ENCODE measurements around the gene NFATC2.

Gene NFATC2

DNA sequence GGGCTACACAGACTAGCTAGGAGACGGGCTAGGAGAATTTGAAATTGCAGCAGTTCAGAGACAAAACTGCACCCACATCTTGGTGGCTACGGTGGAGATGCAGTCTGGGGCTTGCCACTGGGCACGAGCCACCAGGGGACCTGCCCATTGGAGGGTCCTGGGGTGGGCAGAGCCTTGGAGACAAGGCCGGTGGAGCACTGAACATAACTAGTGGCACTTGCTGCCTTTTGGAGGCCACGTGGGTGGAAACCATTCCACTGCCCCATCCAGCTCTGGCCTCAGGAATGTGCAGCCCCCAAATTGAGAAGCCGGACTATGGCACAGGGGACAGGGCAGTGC, 113.4 kb downstream of the NFATC2 start:
- no peak overlapping the region for H3K27ac ChIP-seq
- TF ChIP-seq, protein P1, sequence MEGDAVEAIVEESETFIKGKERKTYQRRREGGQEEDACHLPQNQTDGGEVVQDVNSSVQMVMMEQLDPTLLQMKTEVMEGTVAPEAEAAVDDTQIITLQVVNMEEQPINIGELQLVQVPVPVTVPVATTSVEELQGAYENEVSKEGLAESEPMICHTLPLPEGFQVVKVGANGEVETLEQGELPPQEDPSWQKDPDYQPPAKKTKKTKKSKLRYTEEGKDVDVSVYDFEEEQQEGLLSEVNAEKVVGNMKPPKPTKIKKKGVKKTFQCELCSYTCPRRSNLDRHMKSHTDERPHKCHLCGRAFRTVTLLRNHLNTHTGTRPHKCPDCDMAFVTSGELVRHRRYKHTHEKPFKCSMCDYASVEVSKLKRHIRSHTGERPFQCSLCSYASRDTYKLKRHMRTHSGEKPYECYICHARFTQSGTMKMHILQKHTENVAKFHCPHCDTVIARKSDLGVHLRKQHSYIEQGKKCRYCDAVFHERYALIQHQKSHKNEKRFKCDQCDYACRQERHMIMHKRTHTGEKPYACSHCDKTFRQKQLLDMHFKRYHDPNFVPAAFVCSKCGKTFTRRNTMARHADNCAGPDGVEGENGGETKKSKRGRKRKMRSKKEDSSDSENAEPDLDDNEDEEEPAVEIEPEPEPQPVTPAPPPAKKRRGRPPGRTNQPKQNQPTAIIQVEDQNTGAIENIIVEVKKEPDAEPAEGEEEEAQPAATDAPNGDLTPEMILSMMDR (conservative IDR thresholded peaks at IDR 0.05) = no peak

DNA sequence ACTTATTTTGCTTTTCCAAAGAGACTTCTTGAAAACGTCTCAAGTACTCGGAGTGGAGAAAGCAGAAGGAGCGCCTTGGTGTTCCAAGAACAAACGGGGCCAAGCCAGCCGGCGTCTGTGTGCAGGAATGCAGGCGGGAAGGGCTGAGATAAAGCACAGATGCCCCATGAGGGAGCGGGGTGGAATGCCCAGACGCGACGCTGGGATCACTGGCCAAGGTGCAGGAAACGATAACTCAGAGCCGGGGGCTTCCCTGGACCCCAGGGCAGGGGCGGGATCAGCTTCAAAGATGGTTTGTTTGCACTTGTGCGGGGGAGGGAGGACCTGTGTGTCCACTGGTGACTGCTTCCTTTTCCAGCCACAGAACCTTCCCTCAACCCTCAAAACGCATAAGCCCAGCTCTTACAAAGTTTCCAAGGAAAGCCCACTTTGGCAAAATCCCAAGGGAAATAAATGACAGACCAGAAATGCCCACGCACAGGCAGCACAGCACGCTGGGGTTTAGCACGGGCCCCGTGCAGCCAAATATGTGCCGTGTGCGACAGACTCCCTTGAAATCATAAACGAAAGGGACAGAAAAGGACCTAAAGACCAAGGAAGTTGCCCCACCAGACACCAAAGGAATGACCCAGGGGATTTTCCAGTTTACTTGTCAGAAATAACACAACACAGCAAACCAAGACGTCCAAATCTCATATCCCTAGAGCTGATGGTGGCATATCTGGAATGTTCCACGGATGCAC, 113.9 kb downstream of the NFATC2 start:
- TF ChIP-seq, protein P1 (conservative IDR thresholded peaks at IDR 0.05) = no peak
- H3K27ac ChIP-seq = no peak overlapping the region

DNA sequence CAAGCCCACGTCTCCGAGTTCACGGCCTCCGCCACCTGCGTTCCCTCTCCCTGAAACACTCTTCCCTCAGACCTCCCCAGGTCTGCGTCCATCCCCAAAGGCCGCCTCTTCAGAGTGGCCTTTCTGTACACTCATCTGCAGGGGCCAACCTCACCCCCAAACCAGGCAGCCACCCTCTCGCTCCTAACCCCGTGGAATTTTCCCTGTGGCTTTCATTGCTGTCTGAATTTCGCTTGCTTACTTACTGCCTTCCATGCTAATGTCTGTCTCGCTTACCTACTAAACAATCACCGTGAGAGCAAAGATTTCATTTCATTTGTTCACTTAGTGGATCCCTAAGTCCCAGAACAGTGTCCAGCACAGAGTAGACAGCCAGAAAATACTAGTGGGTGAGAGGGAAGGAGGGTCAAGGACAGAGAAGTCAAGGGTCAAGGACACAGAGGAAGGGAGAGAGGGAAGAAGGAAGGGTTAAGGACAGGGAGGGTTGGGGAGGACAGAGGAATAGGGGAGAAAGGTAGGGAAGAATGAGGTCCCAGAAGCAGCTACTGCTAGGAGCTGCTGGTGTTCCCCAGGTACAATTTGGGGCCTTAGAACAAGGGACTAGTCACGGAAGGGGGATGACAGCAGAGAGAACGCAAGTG, 114.7 kb downstream of the NFATC2 start:
- H3K27ac ChIP-seq = no peak overlapping the region

DNA sequence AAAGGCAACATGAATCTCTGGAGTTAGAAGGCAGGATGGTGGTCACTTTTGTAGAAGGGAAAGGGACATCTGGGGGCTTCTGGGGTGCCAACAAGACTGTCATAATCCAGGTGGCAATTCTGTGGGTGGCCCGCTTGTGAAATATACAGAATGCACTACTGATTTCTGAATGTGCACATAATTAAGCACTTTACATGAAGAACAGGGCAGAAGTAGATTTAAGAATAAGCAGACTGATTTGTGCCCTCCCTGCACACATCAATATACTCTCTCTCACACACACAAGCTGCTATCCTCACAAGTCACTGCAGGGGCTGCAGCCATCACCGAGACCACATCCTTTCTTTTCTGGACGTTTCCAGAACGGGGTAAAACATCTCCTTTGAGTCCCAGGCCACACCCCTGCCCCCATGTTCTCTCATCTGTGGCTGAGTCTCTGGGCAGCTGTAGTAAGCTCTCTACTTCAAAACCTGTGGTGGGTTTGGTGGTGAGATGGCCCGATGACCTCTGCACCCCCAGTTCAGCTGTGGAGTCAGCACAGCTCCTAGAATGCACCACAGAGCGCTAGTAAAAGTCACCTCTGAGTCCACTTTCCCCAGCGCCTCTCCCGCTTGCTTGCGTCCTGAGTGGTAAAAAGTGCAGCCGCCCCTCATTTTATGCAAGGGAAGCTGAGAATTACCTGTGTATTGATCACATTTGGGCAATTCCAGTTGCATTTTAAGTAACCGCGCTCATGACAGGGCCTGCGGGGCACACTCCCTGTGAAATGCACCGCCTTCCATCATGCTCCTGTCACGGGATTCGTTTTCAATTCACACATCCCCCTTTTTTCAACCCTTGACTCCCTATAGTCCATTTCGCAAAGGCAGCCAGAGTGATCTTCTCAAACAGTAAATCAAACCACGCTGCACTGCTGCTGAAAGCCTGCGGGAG, 115.5 kb downstream of the NFATC2 start:
- no peak overlapping the region for H3K27ac ChIP-seq
- TF ChIP-seq, protein P1 (conservative IDR thresholded peaks at IDR 0.05) = no peak

More for the DNA sequence above, 114.7 kb downstream of the NFATC2 start:
- TF ChIP-seq, protein P1 (conservative IDR thresholded peaks at IDR 0.05) = no peak

DNA sequence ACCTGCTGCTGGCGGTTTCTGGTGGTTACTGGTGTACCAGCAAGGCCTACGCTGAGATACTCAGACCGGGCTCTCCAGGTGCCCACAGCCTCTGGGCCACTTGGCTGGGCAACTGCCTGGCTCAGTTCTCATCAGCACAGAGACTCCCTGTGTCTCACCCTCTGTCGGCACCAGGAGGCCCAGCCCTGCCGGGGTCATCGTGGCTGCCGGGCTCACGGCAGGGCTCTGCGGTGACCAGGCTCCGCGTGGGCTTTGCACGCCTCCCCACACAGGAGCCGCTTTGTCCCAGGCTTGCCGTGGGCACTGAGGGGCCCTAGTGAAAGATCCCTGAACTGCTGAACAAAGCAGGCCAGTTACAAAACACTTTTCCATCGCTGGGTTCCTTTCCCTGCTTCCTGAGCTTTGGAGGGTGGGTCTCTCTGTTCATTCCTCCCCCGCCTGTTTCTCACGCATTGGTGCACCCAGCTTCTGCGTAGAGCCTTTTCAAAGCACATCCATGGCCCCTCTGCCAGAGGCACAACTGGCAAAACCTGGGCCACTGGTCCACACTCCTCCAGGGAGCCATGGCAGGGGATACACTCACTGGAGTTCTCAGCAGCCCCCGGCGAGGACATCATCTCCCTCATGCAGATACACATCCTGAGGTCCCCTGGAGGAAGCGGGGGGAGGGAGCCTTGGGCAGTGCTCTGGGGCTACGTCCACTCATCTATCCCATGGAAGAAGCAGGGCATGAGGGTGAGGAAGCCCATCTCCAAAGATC, 117.0 kb downstream of the NFATC2 start:
- no peak overlapping the region for H3K27ac ChIP-seq
- TF ChIP-seq, protein P1 (conservative IDR thresholded peaks at IDR 0.05) = no peak

DNA sequence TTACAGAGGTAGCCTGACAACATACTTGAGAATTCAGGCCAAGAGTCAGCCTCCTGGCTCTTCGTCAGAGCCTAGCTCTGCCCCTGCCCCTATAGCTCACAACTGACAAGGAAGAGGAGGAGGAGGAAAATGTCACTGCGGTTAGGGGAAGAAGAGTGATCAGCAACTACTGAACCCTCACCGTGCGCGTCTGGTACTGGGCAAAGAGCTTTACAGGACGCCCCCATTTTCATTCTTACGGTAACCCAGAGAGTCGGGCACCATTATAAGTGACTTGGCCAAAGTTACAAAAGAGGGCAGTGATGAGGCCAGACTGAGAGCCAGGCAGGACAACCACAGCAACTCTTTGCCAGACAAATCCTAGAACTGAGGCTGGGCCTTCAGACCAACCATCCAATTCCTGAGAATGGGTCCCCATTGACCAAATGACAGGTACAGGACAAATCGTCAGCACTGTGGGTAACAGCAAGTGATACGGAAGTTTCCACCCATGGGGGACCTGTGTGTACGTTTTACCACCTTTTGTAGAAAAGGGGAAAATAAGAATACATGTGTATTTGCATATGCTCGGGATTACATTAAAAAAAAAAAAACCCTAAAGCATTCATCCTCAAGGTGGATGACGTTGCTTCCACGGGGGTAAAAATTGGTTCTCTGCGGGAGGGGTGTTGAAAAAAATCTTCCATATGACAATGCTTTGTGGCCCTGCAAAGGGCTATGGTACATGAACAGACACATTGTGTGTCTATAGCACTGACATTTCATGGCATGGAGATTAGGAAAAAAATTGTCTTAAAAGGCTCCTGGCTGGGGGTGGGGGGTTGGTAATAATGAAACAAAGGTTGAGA, 118.0 kb downstream of the NFATC2 start:
- no peak overlapping the region for H3K27ac ChIP-seq
- TF ChIP-seq, protein P1 (conservative IDR thresholded peaks at IDR 0.05) = no peak

Measured in VCaP (cell line).